Measurements from ENCODE around the gene UBE4A.

Gene UBE4A

DNA sequence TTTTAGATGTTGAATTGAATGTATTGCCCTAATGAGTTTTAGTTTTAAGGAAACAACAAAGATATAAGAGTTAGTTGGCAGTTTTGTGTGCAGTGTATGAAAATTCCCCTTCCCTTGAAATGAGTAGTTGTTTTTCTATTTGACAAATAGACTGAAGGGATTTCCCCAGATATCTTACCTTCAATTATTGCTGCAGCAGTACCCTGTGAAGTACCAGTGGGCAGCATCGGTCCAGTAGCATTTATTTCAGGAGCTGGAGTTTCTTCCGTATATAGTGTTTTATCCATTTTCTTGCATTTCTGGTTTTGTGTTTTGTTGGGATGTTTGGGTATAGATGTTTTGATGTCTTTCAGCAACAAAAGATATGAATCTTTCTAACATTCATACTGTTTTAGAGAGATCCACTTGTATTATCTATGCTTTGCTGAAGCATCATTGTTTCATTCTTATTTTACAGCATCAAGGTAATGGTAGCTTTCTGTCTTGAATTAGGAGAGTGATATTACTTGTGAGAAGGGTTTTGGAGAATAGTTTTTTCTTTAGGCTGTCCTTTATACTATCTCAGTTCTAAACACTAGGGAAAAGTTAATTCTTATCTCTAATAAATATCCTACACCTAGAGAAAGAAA, 84.3 kb downstream of the UBE4A start:
- TF ChIP-seq TEAD4 (IDR thresholded peaks at IDR 0.05) (no peak), RAD21 (IDR thresholded peaks at IDR 0.05; ENCODE audit: low read depth) (no peak), EP300 (IDR thresholded peaks at IDR 0.05; ENCODE audit: borderline replicate concordance) (no peak), CEBPB (IDR thresholded peaks at IDR 0.05) (no peak), TCF12 (IDR thresholded peaks at IDR 0.05; ENCODE audit: low read depth) (no peak), REST (IDR thresholded peaks at IDR 0.05; ENCODE audit: low read depth) (no peak), EGR1 (IDR thresholded peaks at IDR 0.05) (no peak), ZBTB7A (IDR thresholded peaks at IDR 0.05; ENCODE audit: low read depth) (no peak), NFIC (IDR thresholded peaks at IDR 0.05) (no peak), MAX (IDR thresholded peaks at IDR 0.05) (no peak), CREB1 (IDR thresholded peaks at IDR 0.05; ENCODE audit: low read depth) (no peak), TAF1 (IDR thresholded peaks at IDR 0.05; ENCODE audit: low read depth) (no peak)

- TF ChIP-seq RAD21 (IDR thresholded peaks at IDR 0.05; ENCODE audit: low read depth) (no peak), TCF12 (IDR thresholded peaks at IDR 0.05; ENCODE audit: low read depth) (no peak), FOXM1 (IDR thresholded peaks at IDR 0.05; ENCODE audit: borderline replicate concordance, low read depth) (no peak), TEAD4 (IDR thresholded peaks at IDR 0.05) (no peak), ZBTB7A (IDR thresholded peaks at IDR 0.05; ENCODE audit: low read depth) (no peak), MAX (IDR thresholded peaks at IDR 0.05) (no peak), TAF1 (IDR thresholded peaks at IDR 0.05; ENCODE audit: low read depth) (no peak), EP300 (IDR thresholded peaks at IDR 0.05; ENCODE audit: borderline replicate concordance) (no peak), EGR1 (IDR thresholded peaks at IDR 0.05) (no peak), YY1 (IDR thresholded peaks at IDR 0.05; ENCODE audit: low read depth) (no peak), CEBPB (IDR thresholded peaks at IDR 0.05) (no peak), REST (IDR thresholded peaks at IDR 0.05; ENCODE audit: low read depth) (no peak), NFIC (IDR thresholded peaks at IDR 0.05) (no peak), CREB1 (IDR thresholded peaks at IDR 0.05; ENCODE audit: low read depth) (no peak)
- TF ChIP-seq, protein P1, sequence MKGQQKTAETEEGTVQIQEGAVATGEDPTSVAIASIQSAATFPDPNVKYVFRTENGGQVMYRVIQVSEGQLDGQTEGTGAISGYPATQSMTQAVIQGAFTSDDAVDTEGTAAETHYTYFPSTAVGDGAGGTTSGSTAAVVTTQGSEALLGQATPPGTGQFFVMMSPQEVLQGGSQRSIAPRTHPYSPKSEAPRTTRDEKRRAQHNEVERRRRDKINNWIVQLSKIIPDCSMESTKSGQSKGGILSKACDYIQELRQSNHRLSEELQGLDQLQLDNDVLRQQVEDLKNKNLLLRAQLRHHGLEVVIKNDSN (IDR thresholded peaks at IDR 0.05): no peak
These were observed 88.0 kb downstream of the UBE4A start for GRCh38 chr11:118447423-118447822.

DNA sequence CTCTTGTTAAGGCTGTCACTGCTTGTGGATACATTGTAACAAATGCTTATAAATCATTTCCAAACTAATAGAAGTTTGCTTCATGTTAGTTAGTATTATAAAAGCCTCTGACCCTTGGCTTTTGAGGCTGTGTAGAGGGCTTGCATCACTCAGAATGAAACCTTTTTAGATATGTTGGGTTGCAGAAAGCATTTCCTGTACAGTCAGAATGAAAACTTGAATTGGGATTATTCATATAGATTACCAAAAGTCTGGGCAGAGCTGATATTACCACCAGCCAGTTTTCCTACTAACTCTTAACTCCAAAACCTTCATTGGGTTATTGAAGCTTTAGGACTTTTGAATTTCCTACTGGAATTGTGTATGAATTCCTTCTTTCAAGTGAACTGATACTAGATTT, 88.9 kb downstream of the UBE4A start:
- no peak for TF ChIP-seq EGR1 (IDR thresholded peaks at IDR 0.05)
- TF ChIP-seq RAD21 (IDR thresholded peaks at IDR 0.05; ENCODE audit: low read depth): no peak
- TF ChIP-seq TAF1 (IDR thresholded peaks at IDR 0.05; ENCODE audit: low read depth): no peak

All from Ishikawa (cell line).